Adrenal gland (tissue), 5 donors: ENCODE measurements around the gene DOCK9.

Experiments
- CTCF ChIP-seq, 6 experiments: fragments of 450-650 bp in 4 of 6; fragments of 200-600 bp in 2 of 6; sonication (generic) in 1 of 6; IDR thresholded peaks; 1 replicate in 5 of 6; 2 replicates in 1 of 6; pipeline versions ENCODE4 v1.5.1 to v1.8.0; 2016 to 2021; ENCODE audit warnings: antibody characterized with exemption in 6 of 6, mild to moderate bottlenecking in 2 of 6, moderate library complexity in 1 of 6
- POLR2A ChIP-seq, 2 donors: fragments of 450-650 bp; IDR thresholded peaks; one replicate each; pipeline ENCODE4 v1.6.1; 2017; ENCODE audit warnings: antibody characterized with exemption in 2 of 2, mild to moderate bottlenecking in 2 of 2, moderate library complexity in 1 of 2
- donor health status: DM: no; HTN: no; CAD: no.

GRCh38 chr13:98774776-98775175, 203.1 kb downstream of the DOCK9 start:
- no peak for TF ChIP-seq CTCF (IDR thresholded peaks at IDR 0.05)
- no peak for TF ChIP-seq POLR2A (IDR thresholded peaks at IDR 0.05)
